ENCODE results near the gene MFSD1. TPM values are rescaled to one million over a fixed set of nuclear protein-coding genes. Genes with fewer than 3 reads are reported as not detected.

The MFSD1 gene
- total RNA-seq, 1 donor from 2014 or later: 35.9 TPM

GRCh38 chr3:158769549-158769948 lies 32.3 kb upstream of the MFSD1 start:
- Histone ChIP-seq H3K27me3 (no peaks in the 10 kb centered on the region), H3K27ac (peak overlapping the region; percentile 10 to 51), H3K4me1 (peaks cover 0 to 17% of the 10 kb centered on the region in 2 donors), H3K4me3 (no peak overlapping the region), H3K9me3 (no peaks in the 10 kb centered on the region), H3K36me3 (no peaks in the 10 kb centered on the region)
- no peak for DNase-seq (ENCODE audit: low spot score in 2 of 2)
- no peak for TF ChIP-seq CTCF (IDR thresholded peaks at IDR 0.05)
- intact Hi-C loops (cut with DNase I): loop anchor here (2.0 kb wide), 1 partner anchor 43 kb away; no protein-coding TSS in a partner anchor

GRCh38 chr3:158769952-158770740 lies 31.7 kb upstream of the MFSD1 start:
- peaks cover 0 to 17% of the 10 kb centered on the region in 2 donors for H3K4me1 ChIP-seq
- DNase-seq (ENCODE audit: low spot score in 2 of 2): no peak
- H3K9me3 ChIP-seq: no peaks in the 10 kb centered on the region
- no peak for TF ChIP-seq CTCF (IDR thresholded peaks at IDR 0.05)
- H3K36me3 ChIP-seq: no peaks in the 10 kb centered on the region
- no peaks in the 10 kb centered on the region for H3K27me3 ChIP-seq
- H3K4me3 ChIP-seq: no peak overlapping the region
- intact Hi-C loops (cut with DNase I): loop anchor here (2.0 kb wide), 1 partner anchor 43 kb away; no protein-coding TSS in a partner anchor
- H3K27ac ChIP-seq: peak overlapping the region; percentile 10 to 51

GRCh38 chr3:158770741-158771350 lies 31.0 kb upstream of the MFSD1 start:
- no peaks in the 10 kb centered on the region for H3K9me3 ChIP-seq
- H3K36me3 ChIP-seq: no peaks in the 10 kb centered on the region
- peaks cover 0 to 17% of the 10 kb centered on the region in 2 donors for H3K4me1 ChIP-seq
- intact Hi-C loops (cut with DNase I): no loop called here
- TF ChIP-seq CTCF (IDR thresholded peaks at IDR 0.05): no peak
- DNase-seq (ENCODE audit: low spot score in 2 of 2): no peak
- H3K27ac ChIP-seq: peak overlapping the region in 1 of 2 donors; percentile 51
- H3K4me3 ChIP-seq: no peak overlapping the region
- H3K27me3 ChIP-seq: no peaks in the 10 kb centered on the region

GRCh38 chr3:158771577-158771976 lies 30.3 kb upstream of the MFSD1 start:
- Histone ChIP-seq H3K4me1 (peaks cover 0 to 17% of the 10 kb centered on the region in 2 donors), H3K27ac (no peak overlapping the region), H3K4me3 (no peak overlapping the region), H3K27me3 (no peaks in the 10 kb centered on the region), H3K9me3 (no peaks in the 10 kb centered on the region), H3K36me3 (no peaks in the 10 kb centered on the region)
- intact Hi-C loops (cut with DNase I): no loop called here
- no peak for TF ChIP-seq CTCF (IDR thresholded peaks at IDR 0.05)
- no peak for DNase-seq (ENCODE audit: low spot score in 2 of 2)

GRCh38 chr3:158771982-158772381 lies 29.9 kb upstream of the MFSD1 start:
- no peak for TF ChIP-seq CTCF (IDR thresholded peaks at IDR 0.05)
- Histone ChIP-seq H3K36me3 (no peaks in the 10 kb centered on the region), H3K4me1 (peaks cover 0 to 17% of the 10 kb centered on the region in 2 donors), H3K27me3 (no peaks in the 10 kb centered on the region), H3K27ac (no peak overlapping the region), H3K9me3 (no peaks in the 10 kb centered on the region), H3K4me3 (no peak overlapping the region)
- intact Hi-C loops (cut with DNase I): no loop called here
- no peak for DNase-seq (ENCODE audit: low spot score in 2 of 2)

Data from ascending aorta (tissue), 2 donors.